ENCODE results near the gene SMTN.

SMTN gene

DNA sequence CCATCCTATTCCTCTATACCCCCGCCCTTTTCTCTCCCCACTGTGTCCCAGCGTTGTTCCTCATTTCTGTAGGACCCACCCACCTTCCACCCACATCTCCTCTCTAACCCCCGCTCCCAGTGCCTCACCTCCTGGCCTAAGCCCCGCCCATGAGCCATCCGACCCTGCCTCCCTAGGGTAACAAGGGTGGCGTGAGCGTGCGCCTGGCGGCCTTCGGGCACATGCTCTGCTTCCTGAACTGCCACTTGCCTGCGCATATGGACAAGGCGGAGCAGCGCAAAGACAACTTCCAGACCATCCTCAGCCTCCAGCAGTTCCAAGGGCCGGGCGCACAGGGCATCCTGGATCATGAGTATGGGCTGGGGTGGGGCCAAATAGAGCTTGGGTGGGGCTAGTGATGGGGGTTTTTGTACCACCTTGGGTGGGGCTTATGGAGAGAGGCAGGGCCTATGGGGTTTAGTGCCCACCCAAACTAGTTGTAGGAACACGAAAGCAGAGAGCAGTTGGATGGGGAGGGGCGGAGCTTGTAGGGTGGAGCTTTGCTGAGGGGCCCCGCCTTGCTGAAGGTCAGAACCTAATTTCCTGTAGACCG lies 46.2 kb downstream of the SMTN start:
- DNase-seq (ENCODE audit: low spot score): no peak

DNA sequence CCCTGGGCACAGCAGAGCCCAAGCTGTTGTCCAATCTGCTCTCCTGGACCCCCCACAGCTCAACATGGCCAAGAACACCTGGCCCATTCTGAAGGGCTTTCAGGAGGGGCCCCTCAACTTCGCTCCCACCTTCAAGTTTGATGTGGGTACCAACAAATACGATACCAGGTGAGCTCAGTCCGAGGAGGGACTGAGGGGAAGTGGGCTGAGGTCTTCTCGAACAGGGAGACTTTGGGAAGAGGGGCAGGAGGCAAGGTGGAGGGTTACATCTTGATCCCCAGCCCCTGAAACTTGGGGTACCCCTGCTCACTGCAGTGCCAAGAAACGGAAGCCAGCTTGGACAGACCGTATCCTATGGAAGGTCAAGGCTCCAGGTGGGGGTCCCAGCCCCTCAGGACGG lies 47.0 kb downstream of the SMTN start:
- no peak for DNase-seq (ENCODE audit: low spot score)

DNA sequence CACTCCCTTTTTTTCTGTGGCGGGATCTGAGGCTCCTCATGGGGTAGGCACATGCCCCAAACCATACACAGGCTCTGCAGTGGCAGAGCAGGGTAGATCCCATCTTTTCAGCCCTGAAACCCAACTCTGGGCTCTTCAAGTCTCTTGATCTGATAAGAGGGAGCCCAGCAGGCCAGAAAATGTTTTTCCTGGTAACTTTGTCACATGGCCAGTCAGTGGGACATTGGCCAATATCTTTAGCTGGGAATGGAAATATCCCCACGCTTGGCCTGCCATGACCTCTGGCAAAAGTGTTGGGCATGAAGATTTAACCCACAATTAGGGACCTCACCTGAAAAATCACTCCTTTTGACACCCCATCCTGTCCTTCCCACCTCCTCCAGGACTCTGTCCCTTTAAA lies 49.8 kb downstream of the SMTN start:
- DNase-seq (ENCODE audit: low spot score): peak; percentile 89

DNA sequence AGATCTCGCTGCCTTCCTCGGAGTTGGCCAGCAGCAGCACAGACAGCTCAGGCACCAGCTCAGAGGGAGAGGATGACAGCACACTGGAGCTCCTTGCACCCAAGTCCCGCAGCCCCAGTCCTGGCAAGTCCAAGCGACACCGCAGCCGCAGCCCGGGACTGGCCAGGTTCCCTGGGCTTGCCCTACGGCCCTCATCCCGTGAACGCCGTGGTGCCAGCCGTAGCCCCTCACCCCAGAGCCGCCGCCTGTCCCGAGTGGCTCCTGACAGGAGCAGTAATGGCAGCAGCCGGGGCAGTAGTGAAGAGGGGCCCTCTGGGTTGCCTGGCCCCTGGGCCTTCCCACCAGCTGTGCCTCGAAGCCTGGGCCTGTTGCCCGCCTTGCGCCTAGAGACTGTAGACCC lies 52.8 kb downstream of the SMTN start:
- DNase-seq (ENCODE audit: low spot score): peak; percentile 19

DNA sequence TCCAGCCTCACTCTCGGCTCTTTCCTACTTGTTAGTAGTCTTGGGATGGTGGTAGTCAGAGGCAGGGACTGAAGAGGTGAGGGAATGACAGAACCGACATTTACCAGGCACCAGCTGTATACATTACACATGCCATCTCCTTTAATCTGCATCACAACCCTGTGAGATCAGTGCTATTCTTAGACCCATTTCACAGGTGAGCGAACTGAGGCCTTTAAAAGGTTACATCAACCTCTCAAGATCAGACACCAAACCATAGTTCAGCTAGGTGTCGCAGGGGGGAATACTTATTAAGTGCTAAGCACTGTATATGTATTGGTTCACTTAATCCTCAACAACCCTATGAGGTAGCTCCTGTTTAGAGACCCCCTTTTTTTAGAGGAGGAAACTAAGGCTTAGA lies 53.6 kb downstream of the SMTN start:
- no peak for DNase-seq (ENCODE audit: low spot score)

DNA sequence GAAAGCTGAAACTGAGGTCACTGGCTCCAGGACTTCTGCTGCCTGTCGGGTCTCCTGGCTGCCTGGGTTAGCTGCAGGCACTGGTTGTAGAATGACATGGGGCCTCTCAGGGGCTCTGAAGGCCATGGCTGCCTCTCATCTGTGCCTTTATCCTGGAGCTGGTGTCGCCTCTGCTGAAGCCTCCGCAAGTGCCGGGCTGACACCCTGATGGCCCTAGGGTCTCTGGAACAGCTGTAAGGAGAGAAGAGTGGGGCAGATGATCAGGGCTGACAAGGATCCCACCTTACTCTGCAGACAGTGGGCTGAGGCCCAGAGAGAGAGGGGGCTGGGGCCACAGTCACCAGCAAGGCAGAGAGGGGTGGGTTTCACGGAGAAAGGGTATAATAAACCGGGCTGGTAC lies 54.6 kb downstream of the SMTN start:
- peak; percentile 30 for DNase-seq (ENCODE audit: low spot score)

DNA sequence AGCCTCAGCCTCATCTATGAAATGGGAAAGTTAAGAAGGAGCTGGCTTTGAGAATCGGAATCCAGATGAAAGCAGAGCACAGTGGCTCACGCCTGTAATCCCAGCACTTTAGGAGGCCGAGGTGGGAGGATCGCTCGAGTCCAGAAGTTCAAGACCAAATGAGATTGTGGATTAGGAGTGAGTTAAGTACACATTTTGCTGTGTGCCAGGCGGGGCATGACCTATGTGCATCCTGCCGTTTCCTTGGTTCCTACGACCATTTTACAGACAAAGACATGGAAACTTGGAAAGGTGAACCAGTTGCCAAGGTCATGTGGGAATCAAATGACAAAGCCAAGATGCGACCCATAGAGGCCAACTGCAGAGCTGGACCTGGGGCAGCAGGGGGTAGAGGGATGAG lies 55.0 kb downstream of the SMTN start:
- no peak for DNase-seq (ENCODE audit: low spot score)

DNA sequence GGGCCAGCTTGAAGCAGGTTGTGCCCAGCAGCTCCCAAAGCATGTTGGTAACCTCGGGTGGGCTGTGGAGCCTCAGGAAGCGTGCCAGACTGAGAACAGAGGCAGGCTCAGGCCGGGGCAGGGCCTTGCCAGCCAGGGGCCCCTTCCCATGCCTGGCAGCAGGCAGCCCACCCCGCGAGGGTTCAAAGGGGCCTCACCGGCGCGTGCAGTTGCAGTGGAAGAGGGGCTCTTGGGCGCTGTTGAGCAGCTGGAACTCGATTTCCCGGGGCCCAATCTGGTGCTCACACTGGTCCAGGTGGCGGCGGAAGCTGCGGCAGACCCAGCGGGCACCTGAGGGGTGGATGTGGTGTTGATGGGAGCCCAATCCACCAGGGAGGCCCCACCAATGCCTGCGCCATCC lies 55.6 kb downstream of the SMTN start:
- DNase-seq (ENCODE audit: low spot score): no peak

DNA sequence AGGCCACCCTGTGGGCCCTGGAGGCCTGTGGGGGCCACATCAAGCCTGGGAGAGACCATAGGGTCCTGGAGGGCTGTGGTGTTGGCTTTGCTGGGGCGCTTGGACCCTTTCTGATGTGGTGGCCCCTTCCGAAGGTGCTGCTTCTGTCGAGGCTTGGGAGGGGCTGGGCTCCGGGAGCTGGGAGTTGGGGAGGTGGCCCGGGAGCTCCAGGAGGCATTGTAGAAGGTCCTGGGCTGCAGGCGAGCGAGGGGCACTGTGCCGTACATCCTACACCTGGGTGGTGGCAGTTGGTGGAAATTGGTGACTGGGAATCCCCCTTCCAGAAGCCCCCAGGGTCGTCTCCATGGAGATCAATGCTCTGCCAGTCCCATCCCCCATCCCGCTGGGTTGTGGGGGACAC lies 56.6 kb downstream of the SMTN start:
- peak; percentile 16 for DNase-seq (ENCODE audit: low spot score)

DNA sequence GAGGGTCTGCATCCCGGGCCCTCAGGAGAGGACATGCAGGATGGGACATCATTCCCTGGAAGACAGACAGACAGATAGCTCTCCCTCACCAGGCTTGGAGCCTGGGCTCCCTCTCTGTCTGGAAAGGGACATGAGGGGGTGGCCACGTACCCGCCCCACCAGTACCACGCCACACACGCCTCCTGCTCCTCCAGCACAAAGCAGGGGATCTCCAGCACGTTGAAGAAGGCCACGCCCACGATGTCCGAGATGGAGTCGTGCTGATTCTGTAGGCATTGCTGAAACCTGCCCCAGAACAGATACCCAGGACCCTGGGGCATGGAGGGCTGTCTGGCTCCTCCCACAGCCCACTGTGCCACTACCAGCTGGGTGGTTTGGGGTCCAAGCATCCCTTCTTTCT lies 57.0 kb downstream of the SMTN start:
- DNase-seq (ENCODE audit: low spot score): peak; percentile 20

DNA sequence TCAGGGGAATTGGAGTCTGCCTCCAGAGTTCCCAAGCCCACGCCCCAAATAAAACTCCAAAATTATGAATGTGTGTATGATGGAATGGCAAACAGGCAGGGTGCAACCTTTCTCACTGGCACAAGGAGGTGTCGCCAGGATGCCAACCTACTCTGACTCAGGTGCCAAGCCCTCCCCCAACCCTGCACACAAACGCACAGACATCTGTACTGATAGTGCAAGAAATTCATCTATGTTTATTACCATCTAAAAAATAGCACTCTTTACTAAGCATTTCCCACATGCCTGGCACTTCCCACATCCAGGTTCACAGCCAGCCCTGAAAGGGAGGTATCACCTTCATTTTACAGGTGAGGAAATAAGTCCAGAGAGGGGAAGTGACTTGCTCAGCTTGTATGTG lies 57.9 kb downstream of the SMTN start:
- DNase-seq (ENCODE audit: low spot score): no peak

DNA sequence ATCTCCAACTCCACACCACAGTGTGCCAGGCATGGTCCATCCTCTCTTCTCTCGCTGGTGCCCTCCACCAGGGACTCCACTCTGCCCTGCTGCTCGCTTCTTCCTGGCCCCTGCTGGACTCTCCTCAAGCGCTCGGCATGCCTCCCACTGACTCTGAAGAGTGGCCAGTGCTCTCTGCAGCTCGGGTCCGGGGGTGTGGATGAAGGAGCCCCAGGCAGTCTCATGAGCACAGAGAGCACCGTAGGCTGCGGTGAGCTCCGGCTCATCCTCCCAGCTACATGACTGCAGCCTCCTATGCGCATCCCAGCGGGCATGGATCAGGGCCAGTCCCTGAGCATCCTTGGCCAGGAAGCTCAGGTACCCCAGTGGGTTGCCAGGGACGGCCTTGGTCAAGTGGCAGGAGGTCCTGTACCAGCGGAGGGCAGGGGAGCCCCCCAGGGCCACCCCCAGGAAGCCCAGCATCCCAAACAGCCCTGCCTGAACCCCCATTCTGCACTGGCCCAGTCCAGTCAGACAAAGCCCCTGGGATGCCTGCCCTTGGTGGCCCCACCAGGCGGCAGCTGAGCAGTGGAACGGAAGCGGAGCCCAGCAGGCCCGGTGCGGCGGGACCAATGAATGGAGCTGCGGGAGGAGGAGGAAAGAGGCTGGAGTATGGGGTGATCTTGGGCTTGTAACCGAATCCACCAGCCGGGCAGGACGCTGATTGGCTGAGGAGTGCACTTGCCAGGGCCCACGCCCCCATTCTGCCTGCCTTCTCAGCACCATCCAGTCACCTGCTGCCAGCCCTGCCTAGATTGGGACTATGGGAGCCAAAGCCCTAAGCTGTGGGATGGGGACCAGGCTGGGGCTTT lies 59.0 kb downstream of the SMTN start, which contains the start of gene PLA2G3:
Gene PLA2G3, minus strand, starts transcription at position 643 of the 851 bp plus-strand sequence. Its CDS starts 154 bp downstream, at position 489.
- peak; percentile 34 for DNase-seq (ENCODE audit: low spot score)

DNA sequence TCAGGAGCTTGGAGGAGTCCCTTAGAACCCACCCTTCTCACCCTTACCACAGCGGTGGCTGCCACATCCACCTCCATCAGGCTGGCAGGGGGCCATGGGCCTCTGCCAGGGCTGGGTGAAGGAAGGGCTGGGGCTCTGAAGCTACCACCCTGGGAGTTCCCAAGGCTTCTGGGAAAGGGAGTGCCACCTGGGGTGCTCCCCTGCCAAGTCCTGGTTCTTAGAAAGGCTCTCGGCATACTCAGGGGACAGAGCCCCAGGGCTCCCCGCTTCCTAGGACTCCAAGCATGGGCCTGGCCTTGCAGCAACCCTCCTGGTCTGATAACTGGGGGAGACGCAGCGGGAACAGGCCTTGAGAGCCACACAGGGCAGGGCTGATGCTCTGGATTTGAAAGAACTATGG lies 59.6 kb downstream of the SMTN start:
- no peak for DNase-seq (ENCODE audit: low spot score)

DNA sequence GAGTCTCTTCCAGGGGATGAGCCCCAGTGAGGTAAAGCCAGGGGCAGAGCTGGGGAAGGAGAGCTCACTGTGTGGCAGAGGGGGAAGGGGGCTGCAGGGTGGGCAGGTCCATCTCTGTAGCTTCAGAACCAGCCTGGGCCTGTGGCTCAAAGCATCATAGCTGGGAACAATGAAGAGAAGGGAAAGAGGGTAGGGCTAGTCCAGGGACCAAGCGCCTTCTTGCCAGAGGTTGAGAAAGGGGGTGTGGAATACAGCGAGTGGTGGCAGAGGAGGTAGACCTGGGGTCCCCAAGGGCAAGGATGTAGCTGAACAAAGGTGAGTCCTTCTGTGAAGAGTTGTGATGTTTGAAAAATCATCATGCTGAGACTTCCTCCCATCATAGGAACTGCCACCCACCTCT lies 60.4 kb downstream of the SMTN start:
- no peak for DNase-seq (ENCODE audit: low spot score)

DNA sequence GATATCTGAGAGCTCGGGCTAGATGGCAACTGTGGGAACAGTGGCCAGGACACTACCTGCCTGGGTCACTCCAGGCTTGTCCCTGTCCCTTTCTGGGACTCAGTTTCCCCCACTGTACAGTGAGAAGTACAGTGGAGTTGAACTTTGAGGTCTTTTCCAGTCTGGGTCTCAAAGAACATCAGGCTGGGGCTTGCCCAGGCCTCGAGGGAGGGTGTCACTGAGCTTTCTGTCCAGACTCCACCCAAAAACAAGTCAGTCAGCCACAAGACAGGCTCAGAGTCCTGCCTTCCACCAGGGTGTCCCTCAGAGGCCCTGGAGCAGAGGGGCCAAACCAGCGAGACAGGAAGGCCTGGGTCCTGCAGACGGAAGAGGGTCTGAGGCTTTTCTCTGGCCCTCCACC lies 61.2 kb downstream of the SMTN start:
- DNase-seq (ENCODE audit: low spot score): no peak

DNA sequence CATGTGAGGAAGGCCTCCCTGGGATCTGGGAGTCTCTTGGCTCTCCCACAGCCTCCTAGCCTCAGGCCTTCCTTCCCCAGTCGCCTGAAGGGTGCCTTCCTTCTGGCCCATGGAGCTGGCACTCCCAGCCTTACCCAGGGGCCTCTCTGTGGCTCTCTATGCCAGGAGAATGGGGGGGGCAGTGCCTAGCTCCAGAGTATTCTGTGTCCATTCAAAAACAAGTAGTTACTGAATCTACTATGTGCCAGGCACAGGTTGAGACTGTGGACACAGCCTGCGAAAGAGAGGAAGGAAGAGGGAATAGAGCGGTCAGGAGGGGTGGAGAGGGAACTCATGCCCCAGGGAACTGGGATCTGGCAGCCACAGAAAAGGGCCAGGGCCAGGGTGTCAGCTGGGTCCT lies 61.9 kb downstream of the SMTN start:
- DNase-seq (ENCODE audit: low spot score): no peak

DNA sequence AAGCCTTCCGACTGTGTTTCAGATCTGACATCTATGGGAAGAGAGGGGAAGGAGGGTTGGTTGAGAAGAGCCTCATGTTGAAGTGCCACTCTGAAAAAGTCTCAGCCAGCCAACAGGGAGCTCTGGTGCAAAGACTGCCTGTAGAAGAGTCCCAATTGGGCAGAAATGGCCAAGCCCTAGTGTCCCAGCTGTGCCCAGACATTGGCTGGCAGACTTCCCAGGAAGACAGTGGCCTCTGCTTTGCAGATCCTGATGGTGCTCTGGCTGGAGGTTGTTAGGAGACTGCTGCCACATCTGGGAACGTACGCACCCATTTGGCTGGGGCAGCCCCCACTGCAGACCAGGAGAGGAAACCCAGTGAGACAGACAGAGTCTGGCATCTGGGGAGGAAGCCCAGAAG lies 62.4 kb downstream of the SMTN start:
- DNase-seq (ENCODE audit: low spot score): no peak

DNA sequence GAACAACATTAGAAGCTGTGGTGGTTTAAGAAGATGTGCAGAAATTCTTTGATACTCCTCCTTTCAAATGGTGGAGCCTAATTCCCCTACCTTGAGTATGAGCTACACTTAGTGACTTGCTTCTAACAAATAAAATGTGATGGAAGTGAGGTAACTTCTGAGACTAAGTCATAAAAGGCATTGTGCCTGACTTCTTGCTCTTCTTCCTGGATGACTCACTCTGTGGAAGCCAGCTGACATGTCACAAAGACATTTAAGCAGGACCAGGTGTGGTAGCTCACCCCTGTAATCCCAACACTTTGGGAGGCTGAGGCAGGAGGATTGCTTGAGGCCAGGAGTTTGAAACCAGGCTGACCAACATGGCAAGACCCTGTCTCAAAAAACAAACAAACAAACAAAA lies 63.1 kb downstream of the SMTN start:
- DNase-seq (ENCODE audit: low spot score): peak; percentile 22

DNA sequence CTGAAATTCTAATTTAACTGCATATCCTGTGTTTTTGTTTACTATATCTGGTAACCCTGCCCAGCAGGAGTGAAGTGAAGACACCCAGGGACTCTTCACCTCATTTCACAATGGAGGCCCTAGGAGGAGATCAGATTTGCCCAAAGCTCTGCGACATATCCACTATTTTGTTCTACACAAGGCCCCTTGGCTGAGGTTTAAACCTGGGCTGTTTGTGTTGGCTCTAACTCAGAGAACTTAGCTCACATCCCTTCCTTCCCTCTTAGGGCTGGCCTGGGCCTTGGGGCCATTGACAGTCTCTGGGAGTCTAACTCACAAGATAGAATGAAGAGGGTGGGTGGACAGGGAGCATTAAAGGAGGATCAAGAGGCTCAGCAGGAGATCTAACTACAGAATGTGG lies 67.4 kb downstream of the SMTN start:
- DNase-seq (ENCODE audit: low spot score): peak; percentile 20

DNA sequence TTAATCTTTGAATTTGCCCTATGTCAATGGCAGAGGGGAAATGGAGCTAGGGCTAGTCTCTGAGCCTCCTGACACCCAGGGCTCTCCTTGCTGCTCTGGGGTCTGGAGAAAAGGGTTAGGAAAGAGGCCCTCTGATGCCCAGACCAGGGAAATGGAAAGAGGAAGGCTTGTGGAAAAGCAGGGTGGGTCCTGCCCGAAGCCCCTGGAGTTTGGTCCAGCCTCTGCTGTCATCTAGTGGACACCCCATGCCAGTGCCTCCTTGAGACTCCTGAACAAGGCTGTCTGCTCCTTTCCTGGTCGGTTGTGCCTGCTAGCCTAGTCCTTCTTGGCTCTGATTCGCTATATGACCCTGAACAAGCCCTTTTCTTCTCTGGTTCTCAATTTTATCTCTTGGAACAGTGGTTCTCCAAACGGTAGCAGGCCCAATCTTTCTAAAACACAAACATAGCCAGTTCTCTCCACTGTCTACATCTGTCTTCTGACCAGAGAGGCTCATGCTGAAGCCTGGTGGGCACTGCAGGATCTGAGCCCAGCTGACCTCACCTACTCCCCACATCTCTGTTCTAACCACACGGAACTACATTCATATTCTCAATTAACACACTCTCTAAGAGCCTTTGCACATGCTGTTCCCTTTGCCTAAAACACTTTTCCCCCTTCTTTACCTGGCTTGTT lies 68.0 kb downstream of the SMTN start:
- peak; percentile 97 for DNase-seq (ENCODE audit: low spot score)

DNA sequence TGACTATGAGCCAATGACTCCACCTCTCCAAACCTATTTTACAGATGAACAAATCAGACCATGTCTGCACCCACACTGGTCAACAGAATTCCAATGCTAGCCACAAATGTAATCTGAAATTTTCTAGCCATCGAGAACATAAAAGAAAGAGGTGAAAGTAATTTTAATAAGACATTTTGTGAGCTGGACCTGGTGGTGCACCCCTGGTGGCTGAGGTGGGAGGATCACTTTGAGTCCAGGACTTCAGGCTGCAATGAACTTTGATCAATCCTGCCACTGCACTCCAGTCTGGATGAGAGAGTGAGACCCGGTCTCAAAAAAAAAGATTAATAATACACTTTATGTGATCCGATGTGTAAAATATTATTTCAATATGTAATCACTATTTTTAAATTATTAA lies 69.5 kb downstream of the SMTN start:
- peak; percentile 73 for DNase-seq (ENCODE audit: low spot score)

DNA sequence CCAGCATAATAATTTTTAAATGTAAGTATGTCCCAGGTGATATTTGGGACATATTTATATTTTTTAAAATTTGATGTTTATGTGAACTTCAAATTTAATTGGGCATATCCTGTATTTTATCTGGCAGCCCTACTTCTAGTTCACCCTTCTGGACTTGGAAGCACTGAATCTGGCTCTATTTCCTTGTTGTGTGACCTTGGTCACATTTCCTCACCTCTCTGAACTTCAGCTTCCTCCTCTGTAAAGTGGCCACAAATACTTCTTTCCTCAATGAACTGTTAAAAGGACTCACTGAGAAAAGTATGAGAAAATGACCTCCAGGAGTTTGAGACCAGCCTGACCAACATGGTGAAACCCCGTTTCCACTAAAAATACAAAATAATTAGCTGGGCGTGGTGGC lies 70.8 kb downstream of the SMTN start:
- DNase-seq (ENCODE audit: low spot score): no peak

DNA sequence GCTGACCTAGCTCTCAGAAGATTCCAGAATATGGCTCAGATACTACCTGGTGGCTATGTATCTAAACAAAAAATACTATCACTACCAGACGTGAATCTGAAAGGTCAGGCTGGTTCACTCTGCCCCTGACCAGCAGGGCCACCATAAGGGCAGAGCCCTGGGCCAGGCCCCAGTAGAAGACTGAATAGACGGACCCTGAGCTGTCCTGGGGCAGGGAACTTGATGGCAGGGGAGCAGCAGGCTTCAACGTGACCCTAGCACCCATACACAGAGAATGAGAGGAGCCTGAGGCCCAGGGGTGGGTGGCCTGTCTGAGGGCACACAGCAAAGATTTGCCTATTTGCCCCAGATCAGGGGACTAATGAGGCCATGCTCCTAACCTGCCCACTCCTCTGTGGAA lies 72.2 kb downstream of the SMTN start:
- no peak for DNase-seq (ENCODE audit: low spot score)

Measured in HuH-7 (cell line).